Uterus (tissue), 2 donors: Measurements from ENCODE around the gene DTX2.

Source experiments
- POLR2A ChIP-seq, 2 donors: fragments of 450-650 bp; IDR thresholded peaks; one replicate each; pipeline ENCODE4 v1.6.1; 2016; ENCODE audit warnings: antibody characterized with exemption in 2 of 2, mild to moderate bottlenecking in 1 of 2, moderate library complexity in 1 of 2
- TF ChIP-seq, protein P1 (sequence below), 4 experiments: fragments of 200-600 bp in 2 of 4; fragments of 450-650 bp in 2 of 4; sonication (generic) in 2 of 4; IDR thresholded peaks; one replicate each; pipeline ENCODE4 v1.5.1; 2016 to 2019; ENCODE audit warnings: antibody characterized with exemption in 4 of 4, mild to moderate bottlenecking in 2 of 4, moderate library complexity in 1 of 4

DNA sequence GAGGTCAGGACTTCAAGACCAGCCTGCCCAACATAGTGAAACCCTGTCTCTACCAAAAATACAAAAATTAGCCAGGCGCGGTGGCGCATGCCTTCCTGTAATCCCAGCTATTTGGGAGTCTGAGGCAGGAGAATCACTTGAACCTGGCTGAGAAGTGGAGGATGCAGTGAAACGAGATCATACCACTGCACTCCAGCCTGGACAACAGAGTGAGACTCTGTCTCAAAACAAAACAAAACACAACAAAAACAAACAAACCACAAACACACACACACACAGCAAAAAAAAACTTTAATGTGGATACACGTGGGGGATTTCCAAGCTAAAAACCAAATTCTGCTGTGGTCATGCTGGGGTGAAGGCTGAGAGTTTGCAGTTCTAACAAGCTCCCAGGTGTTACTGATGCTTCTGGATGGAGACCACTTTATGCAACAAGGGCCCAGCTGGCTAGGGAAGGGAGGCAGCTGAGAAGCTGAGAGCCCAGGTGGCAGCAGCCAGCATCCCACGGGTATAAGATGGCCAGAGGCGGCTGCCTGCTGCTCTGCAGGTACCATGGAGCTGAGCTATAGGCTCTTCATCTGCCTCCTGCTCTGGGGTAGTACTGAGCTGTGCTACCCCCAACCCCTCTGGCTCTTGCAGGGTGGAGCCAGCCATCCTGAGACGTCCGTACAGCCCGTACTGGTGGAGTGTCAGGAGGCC, 36.9 kb upstream of the DTX2 start, which contains the start of gene ZP3:
- TF ChIP-seq, protein P1, sequence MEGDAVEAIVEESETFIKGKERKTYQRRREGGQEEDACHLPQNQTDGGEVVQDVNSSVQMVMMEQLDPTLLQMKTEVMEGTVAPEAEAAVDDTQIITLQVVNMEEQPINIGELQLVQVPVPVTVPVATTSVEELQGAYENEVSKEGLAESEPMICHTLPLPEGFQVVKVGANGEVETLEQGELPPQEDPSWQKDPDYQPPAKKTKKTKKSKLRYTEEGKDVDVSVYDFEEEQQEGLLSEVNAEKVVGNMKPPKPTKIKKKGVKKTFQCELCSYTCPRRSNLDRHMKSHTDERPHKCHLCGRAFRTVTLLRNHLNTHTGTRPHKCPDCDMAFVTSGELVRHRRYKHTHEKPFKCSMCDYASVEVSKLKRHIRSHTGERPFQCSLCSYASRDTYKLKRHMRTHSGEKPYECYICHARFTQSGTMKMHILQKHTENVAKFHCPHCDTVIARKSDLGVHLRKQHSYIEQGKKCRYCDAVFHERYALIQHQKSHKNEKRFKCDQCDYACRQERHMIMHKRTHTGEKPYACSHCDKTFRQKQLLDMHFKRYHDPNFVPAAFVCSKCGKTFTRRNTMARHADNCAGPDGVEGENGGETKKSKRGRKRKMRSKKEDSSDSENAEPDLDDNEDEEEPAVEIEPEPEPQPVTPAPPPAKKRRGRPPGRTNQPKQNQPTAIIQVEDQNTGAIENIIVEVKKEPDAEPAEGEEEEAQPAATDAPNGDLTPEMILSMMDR (IDR thresholded peaks at IDR 0.05): no peak
- TF ChIP-seq POLR2A (IDR thresholded peaks at IDR 0.05): no peak
